ENCODE data around the gene PLAAT4. TPM values are rescaled to one million over a fixed set of nuclear protein-coding genes. Genes with fewer than 3 reads are reported as not detected.

Gene PLAAT4
- total and polyA plus RNA-seq, 7 donors = 4.3 to 12.2 (median 8.5) TPM

DNA sequence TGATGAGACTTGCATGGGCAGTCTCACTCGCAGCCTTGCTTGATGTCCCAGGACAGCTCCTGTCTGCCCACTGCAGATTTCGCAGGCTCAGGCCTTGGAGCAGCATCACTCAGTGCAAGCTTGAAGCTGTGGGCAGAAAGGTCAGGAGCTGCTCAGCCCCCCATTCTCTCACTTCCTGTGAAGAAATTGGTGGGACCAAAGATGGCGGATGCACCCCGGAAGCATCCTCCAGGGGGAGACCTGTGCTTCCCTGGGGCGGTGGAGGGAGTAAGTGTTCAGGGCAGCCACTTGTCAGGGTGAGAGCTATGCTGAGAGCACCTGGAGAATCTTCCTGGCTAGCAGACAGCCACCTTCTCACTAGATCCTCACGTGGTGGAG is 15.3 kb downstream of the PLAAT4 start:
- Histone ChIP-seq H3K27me3 (ENCODE audit: insufficient read depth in 3 of 3, low read length in 2 of 3) (no peaks in the 10 kb centered on the region), H3K36me3 (ENCODE audit: insufficient read depth in 1 of 2, low read depth in 1 of 2) (no peaks in the 10 kb centered on the region), H3K9me3 (no peaks in the 10 kb centered on the region), H3K4me1 (no peaks in the 10 kb centered on the region), H3K4me3 (peak overlapping the region; percentile 44), H3K27ac (peak overlapping the region; percentile 9)
- 73 to 86% (median 80%) methylated on average over 6 of the region's 6 CpGs for WGBS, 3 donors
- intact Hi-C loops (cut with DNase I) = no loop called here
- DNase-seq (no peak), ATAC-seq (peak in 1 of 4 donors; percentile 41)
- TF ChIP-seq, protein P1, sequence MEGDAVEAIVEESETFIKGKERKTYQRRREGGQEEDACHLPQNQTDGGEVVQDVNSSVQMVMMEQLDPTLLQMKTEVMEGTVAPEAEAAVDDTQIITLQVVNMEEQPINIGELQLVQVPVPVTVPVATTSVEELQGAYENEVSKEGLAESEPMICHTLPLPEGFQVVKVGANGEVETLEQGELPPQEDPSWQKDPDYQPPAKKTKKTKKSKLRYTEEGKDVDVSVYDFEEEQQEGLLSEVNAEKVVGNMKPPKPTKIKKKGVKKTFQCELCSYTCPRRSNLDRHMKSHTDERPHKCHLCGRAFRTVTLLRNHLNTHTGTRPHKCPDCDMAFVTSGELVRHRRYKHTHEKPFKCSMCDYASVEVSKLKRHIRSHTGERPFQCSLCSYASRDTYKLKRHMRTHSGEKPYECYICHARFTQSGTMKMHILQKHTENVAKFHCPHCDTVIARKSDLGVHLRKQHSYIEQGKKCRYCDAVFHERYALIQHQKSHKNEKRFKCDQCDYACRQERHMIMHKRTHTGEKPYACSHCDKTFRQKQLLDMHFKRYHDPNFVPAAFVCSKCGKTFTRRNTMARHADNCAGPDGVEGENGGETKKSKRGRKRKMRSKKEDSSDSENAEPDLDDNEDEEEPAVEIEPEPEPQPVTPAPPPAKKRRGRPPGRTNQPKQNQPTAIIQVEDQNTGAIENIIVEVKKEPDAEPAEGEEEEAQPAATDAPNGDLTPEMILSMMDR (IDR thresholded peaks at IDR 0.05) = no peak

DNA sequence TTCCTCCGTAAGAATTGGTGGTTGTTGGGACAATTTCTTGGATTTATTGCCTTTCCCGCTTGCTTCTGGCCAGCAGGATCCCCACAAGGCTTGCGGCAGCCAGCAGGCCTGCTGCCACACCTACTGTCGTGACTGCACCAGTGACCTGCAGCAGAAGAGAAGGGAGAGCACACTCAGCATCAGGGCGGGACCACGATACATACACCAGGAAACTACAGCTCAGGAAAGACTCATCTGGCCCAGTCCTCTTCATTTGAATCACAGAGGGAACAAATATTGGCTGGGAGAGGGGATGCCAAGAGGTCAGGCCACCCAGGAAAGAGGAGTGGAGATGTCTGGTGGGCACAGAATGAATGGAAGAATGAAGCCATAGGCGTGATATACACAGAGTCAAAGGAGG is 16.3 kb downstream of the PLAAT4 start:
- intact Hi-C loops (cut with DNase I) = no loop called here

DNA sequence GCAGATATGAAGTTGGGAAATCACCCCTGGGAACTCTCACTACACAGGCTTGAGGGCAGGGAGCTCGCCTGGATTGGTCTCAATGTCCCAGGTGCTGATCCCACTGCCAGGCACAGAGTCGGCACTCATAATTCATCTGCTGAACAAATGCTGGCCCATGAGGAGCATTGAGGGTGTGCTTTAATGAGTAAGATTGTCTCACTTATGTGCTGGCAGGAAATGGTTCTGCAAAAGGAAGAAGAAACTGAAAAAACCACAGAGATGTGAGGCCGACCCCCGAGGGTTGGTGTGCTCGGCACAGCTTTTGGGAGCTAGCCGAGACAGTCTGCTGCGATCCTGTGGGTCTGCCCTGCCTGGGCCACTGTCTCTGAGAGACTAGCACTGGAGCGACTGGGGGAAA is 17.2 kb downstream of the PLAAT4 start:
- no peaks in the 10 kb centered on the region for H3K4me1 ChIP-seq
- no peak overlapping the region for H3K27ac ChIP-seq
- TF ChIP-seq, protein P1 (IDR thresholded peaks at IDR 0.05) = no peak
- H3K36me3 ChIP-seq (ENCODE audit: insufficient read depth in 1 of 2, low read depth in 1 of 2) = no peaks in the 10 kb centered on the region
- ATAC-seq (peak in 2 of 4 donors; percentile 42 to 51), DNase-seq (peak in 1 of 2 donors; percentile 49)
- intact Hi-C loops (cut with DNase I) = no loop called here
- H3K27me3 ChIP-seq (ENCODE audit: insufficient read depth in 3 of 3, low read length in 2 of 3) = no peaks in the 10 kb centered on the region
- WGBS, 3 donors = 71 to 77% (median 74%) methylated on average over 8 of the region's 8 CpGs
- H3K9me3 ChIP-seq = no peaks in the 10 kb centered on the region
- H3K4me3 ChIP-seq = no peak overlapping the region

More for the DNA sequence above, 16.3 kb downstream of the PLAAT4 start:
- H3K9me3 ChIP-seq = no peaks in the 10 kb centered on the region
- no peaks in the 10 kb centered on the region for H3K27me3 ChIP-seq (ENCODE audit: insufficient read depth in 3 of 3, low read length in 2 of 3)
- TF ChIP-seq, protein P1 (IDR thresholded peaks at IDR 0.05) = no peak
- no peaks in the 10 kb centered on the region for H3K36me3 ChIP-seq (ENCODE audit: insufficient read depth in 1 of 2, low read depth in 1 of 2)
- ATAC-seq (no peak), DNase-seq (no peak)
- H3K27ac ChIP-seq = no peak overlapping the region
- 86 to 93% (median 92%) methylated on average over 7 of the region's 7 CpGs for WGBS, 3 donors
- no peaks in the 10 kb centered on the region for H3K4me1 ChIP-seq
- no peak overlapping the region for H3K4me3 ChIP-seq

DNA sequence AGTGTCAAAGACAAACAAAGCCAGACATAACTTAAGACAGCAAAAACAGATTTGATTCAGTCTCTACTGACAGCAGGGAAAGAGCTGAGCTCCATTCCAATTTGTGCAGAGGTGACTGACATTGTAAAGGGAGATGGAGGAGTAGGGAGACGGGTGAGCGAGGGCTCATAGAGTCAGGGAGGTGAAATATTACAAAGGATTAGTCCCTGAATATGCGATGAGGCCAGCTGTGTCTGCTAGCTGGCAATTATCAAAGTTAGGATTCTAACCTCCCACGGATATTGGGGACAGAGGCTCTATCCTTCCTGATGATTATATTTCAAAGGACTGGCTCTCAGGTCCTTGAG is 18.2 kb downstream of the PLAAT4 start:
- WGBS, 3 donors = 57 to 65% (median 59%) methylated on average over 4 of the region's 4 CpGs
- no peak for ATAC-seq
- DNase-seq = no peak
- intact Hi-C loops (cut with DNase I) = no loop called here
- H3K27ac ChIP-seq = no peak overlapping the region
- H3K4me3 ChIP-seq = no peak overlapping the region
- H3K27me3 ChIP-seq (ENCODE audit: insufficient read depth in 3 of 3, low read length in 2 of 3) = no peaks in the 10 kb centered on the region
- no peaks in the 10 kb centered on the region for H3K9me3 ChIP-seq
- H3K36me3 ChIP-seq (ENCODE audit: insufficient read depth in 1 of 2, low read depth in 1 of 2) = no peaks in the 10 kb centered on the region
- TF ChIP-seq, protein P1 (IDR thresholded peaks at IDR 0.05) = no peak
- H3K4me1 ChIP-seq = no peaks in the 10 kb centered on the region

DNA sequence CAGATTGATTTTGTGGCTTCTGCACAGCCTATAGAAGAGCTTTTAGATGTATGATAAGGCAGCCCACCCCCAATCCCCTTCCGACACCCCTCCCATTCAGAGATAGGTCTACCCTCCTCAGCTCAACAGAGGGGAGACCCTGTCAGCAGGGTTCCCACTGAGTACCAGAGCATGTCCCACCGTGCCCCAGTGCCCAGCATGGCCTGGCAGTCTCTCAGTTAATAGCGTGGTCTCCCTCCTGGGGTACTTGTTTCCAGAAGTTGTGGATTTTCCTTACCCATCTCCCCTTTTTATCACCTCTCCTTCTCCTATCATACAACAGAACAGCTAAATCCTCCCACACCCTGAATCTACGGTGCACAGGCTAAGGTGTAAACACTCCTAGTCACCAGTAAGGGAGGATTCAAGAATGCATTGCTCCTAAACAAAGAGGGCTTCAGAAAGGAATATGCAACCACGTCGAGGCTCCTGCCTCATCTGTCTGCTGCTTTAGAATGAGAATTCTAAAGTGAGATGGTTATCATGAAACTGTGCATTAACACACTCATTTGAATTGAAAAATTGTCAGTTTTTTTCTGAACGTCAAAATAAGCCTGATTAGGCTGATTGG is 19.9 kb downstream of the PLAAT4 start:
- TF ChIP-seq, protein P1 (IDR thresholded peaks at IDR 0.05) = no peak
- Histone ChIP-seq H3K4me1 (no peaks in the 10 kb centered on the region), H3K27me3 (ENCODE audit: insufficient read depth in 3 of 3, low read length in 2 of 3) (no peaks in the 10 kb centered on the region), H3K36me3 (ENCODE audit: insufficient read depth in 1 of 2, low read depth in 1 of 2) (no peaks in the 10 kb centered on the region), H3K27ac (no peak overlapping the region), H3K9me3 (no peaks in the 10 kb centered on the region), H3K4me3 (no peak overlapping the region)
- DNase-seq (no peak), ATAC-seq (no peak)
- intact Hi-C loops (cut with DNase I) = no loop called here
- WGBS, 3 donors = 76 to 81% (median 81%) methylated on average over 7 of the region's 7 CpGs

All from psoas muscle (tissue), 8 donors.